Erythroblast (primary cell): ENCODE measurements around the gene OVCA2.

ENCODE experiments used
- DNase-seq, 2 experiments: peaks; one replicate each; lab custom pipeline; 2025; lab: John Stamatoyannopoulos, UW
- GATA1 ChIP-seq: IDR thresholded peaks from 2 replicates; pipeline ENCODE4 v1.6.1; 2011; ENCODE audit warnings: low read depth, mild to moderate bottlenecking, control low read depth, low read length, moderate library complexity
- POLR2A ChIP-seq: IDR thresholded peaks from 2 replicates; pipeline ENCODE4 v1.6.1; 2011; ENCODE audit warnings: mild to moderate bottlenecking, low read length

The OVCA2 gene

GRCh38 chr17:2049333-2050299, 7.8 kb downstream of the OVCA2 start:
- TF ChIP-seq POLR2A: peak; percentile 41
- TF ChIP-seq GATA1: no peak
- peak; percentile 87 to 94 for DNase-seq

- DNase-seq: peak; percentile 82 to 88
These were observed 8.7 kb downstream of the OVCA2 start for GRCh38 chr17:2050300-2051060.

GRCh38 chr17:2051061-2051932, 9.5 kb downstream of the OVCA2 start:
- DNase-seq: peak; percentile 31 to 39
- TF ChIP-seq GATA1 (no peak), POLR2A (no peak)

More at GRCh38 chr17:2050300-2051060, 8.7 kb downstream of the OVCA2 start:
- TF ChIP-seq POLR2A (no peak), GATA1 (no peak)

- DNase-seq: no peak
- no peak for TF ChIP-seq GATA1
- TF ChIP-seq POLR2A: no peak
These were observed 10.2 kb downstream of the OVCA2 start for GRCh38 chr17:2051933-2052559.

- TF ChIP-seq GATA1 (no peak), POLR2A (no peak)
These were observed 11.8 kb downstream of the OVCA2 start for GRCh38 chr17:2053380-2054261.

GRCh38 chr17:2054262-2054511, 12.4 kb downstream of the OVCA2 start:
- no peak for DNase-seq
- no peak for TF ChIP-seq GATA1
- no peak for TF ChIP-seq POLR2A

More at GRCh38 chr17:2053380-2054261, 11.8 kb downstream of the OVCA2 start:
- DNase-seq: peak; percentile 71 to 77

- TF ChIP-seq POLR2A (no peak), GATA1 (no peak)
- DNase-seq: peak; percentile 78 to 86
These were observed 12.9 kb downstream of the OVCA2 start, which contains the start of gene HIC1 for GRCh38 chr17:2054512-2055291. HIC1 (plus strand) TSS chr17:2055103; CDS start chr17:2056691, 1,588 bp downstream.

- no peak for DNase-seq
- TF ChIP-seq POLR2A (no peak), GATA1 (no peak)
These were observed 13.7 kb downstream of the OVCA2 start for GRCh38 chr17:2055292-2056205.

- DNase-seq: peak; percentile 45 to 47
These were observed 14.7 kb downstream of the OVCA2 start for GRCh38 chr17:2056206-2057174.

GRCh38 chr17:2057175-2057759, 15.4 kb downstream of the OVCA2 start:
- DNase-seq: no peak
- TF ChIP-seq POLR2A: no peak
- TF ChIP-seq GATA1: no peak

More at GRCh38 chr17:2056206-2057174, 14.7 kb downstream of the OVCA2 start:
- TF ChIP-seq GATA1 (no peak), POLR2A (no peak)
